ENCODE measurements around the gene BMP10. TPM values are rescaled to one million over a fixed set of nuclear protein-coding genes. Genes with fewer than 3 reads are reported as not detected.

The BMP10 gene
- total RNA-seq, 4 donors from 2014 or later: not detected

GRCh38 chr2:68885074-68885810, 14.0 kb upstream of the BMP10 start:
- Histone ChIP-seq H3K27ac (replicated peaks in 1 of 4) (no peak overlapping the region), H3K4me3 (no peak overlapping the region), H3K9me3 (no peaks in the 10 kb centered on the region), H3K27me3 (no peaks in the 10 kb centered on the region), H3K36me3 (no peaks in the 10 kb centered on the region), H3K4me1 (no peaks in the 10 kb centered on the region)
- DNase-seq (ENCODE audit: extremely low spot score): no peak
- 93% methylated on average over 10 of the region's 10 CpGs for WGBS
- TF ChIP-seq EP300 (IDR thresholded peaks at IDR 0.05): no peak
- no peak for TF ChIP-seq POLR2A (IDR thresholded peaks at IDR 0.05; ENCODE audit: low read depth)
- TF ChIP-seq CTCF (IDR thresholded peaks at IDR 0.05): no peak
- TF ChIP-seq POLR2AphosphoS5 (IDR thresholded peaks at IDR 0.05): no peak
- intact Hi-C loops (cut with DNase I): no loop called here

DNA sequence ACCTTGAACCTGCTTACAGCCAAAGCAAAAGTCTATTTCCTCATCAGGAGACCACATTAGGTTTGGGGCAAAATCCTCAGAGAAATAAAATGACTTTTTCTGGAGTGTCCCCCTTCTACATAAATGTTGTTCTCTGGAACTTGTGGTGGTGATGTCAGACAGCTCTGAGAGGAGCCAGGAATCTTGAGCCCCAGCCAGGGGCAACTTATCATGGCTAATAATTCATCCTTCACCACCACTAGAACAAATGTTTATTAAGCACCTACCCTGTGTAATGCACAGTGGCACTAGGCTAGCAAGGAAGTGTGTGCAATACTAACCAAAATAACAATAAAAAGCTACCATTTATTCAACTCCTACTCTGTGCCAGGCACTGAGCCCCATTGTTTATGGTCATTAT, 9.0 kb upstream of the BMP10 start:
- no peak overlapping the region for H3K27ac ChIP-seq (replicated peaks in 1 of 4)
- no peaks in the 10 kb centered on the region for H3K9me3 ChIP-seq
- H3K27me3 ChIP-seq: no peaks in the 10 kb centered on the region
- no peak for DNase-seq (ENCODE audit: extremely low spot score)
- no peaks in the 10 kb centered on the region for H3K36me3 ChIP-seq
- TF ChIP-seq CTCF (IDR thresholded peaks at IDR 0.05) (no peak), EP300 (IDR thresholded peaks at IDR 0.05) (no peak), POLR2AphosphoS5 (IDR thresholded peaks at IDR 0.05) (no peak), POLR2A (IDR thresholded peaks at IDR 0.05; ENCODE audit: low read depth) (no peak)
- no peaks in the 10 kb centered on the region for H3K4me1 ChIP-seq
- H3K4me3 ChIP-seq: no peak overlapping the region
- intact Hi-C loops (cut with DNase I): no loop called here

DNA sequence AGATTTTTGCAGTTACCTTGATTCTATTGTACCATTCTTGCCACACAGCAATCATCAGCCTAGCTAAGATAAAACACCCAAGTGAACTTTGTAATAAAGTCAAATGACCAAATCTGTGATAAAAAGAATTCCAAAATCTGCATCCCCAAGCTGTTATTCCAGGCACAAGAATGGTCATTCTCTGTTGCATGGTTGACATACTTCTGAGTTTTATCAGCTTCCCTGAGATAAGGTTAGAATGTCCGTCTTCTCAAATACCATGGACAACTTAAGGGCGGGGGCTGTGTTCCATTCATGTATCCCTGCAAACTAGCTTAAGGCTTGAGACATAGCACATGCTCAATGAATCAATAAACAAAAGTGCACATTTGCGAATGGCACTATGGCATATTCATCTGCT, 8.1 kb upstream of the BMP10 start:
- Histone ChIP-seq H3K36me3 (no peaks in the 10 kb centered on the region), H3K4me3 (no peak overlapping the region), H3K27ac (replicated peaks in 1 of 4) (no peak overlapping the region), H3K4me1 (no peaks in the 10 kb centered on the region), H3K9me3 (no peaks in the 10 kb centered on the region), H3K27me3 (no peaks in the 10 kb centered on the region)
- DNase-seq (ENCODE audit: extremely low spot score): no peak
- WGBS: 79% methylated on average over 3 of the region's 3 CpGs
- intact Hi-C loops (cut with DNase I): no loop called here
- no peak for TF ChIP-seq POLR2A (IDR thresholded peaks at IDR 0.05; ENCODE audit: low read depth)
- no peak for TF ChIP-seq POLR2AphosphoS5 (IDR thresholded peaks at IDR 0.05)
- TF ChIP-seq EP300 (IDR thresholded peaks at IDR 0.05): no peak
- TF ChIP-seq CTCF (IDR thresholded peaks at IDR 0.05): no peak

DNA sequence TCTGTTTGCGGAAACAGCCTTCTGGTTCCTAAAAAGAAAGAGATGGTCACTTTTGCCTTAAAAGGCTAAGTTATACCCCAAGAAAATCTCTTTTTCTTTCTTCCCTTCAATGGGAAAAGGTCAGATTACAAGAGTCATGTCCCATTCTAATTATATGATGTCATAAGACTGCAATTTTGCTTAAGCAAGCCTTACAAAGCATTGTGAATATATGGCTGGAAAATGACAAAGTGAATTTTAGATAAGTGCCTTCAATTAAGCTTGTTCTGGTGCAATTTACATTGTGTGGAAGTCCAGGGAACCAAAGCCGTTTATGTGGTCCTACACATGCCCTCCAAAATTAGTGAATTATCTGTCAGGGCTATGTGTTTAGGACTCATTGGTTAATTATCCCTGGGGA, 7.6 kb upstream of the BMP10 start:
- intact Hi-C loops (cut with DNase I): no loop called here
- Histone ChIP-seq H3K27me3 (no peaks in the 10 kb centered on the region), H3K9me3 (no peaks in the 10 kb centered on the region), H3K27ac (replicated peaks in 1 of 4) (no peak overlapping the region), H3K4me1 (no peaks in the 10 kb centered on the region), H3K4me3 (no peak overlapping the region), H3K36me3 (no peaks in the 10 kb centered on the region)
- TF ChIP-seq CTCF (IDR thresholded peaks at IDR 0.05): no peak
- TF ChIP-seq POLR2A (IDR thresholded peaks at IDR 0.05; ENCODE audit: low read depth): no peak
- no peak for TF ChIP-seq POLR2AphosphoS5 (IDR thresholded peaks at IDR 0.05)
- TF ChIP-seq EP300 (IDR thresholded peaks at IDR 0.05): no peak
- no peak for DNase-seq (ENCODE audit: extremely low spot score)
- WGBS: 88% methylated on average over 2 of the region's 2 CpGs

All from esophagus muscularis mucosa (tissue), 4 donors.